22Rv1 (cell line): ENCODE measurements around the gene ELP1.

Experiments used
- H3K27ac ChIP-seq: fragments of 450-650 bp; 2 replicates; pipeline ENCODE4 v1.5.1; 2017
- ZFX ChIP-seq: fragments of 450-650 bp; IDR thresholded peaks from 2 replicates; pipeline ENCODE4 v1.6.1; 2017; ENCODE audit warnings: antibody characterized with exemption, borderline replicate concordance
- TF ChIP-seq, protein P1 (sequence below): fragments of 450-650 bp; IDR thresholded peaks from 2 replicates; pipeline ENCODE4 v1.5.1; 2017; ENCODE audit warnings: mild to moderate bottlenecking

Gene ELP1

DNA sequence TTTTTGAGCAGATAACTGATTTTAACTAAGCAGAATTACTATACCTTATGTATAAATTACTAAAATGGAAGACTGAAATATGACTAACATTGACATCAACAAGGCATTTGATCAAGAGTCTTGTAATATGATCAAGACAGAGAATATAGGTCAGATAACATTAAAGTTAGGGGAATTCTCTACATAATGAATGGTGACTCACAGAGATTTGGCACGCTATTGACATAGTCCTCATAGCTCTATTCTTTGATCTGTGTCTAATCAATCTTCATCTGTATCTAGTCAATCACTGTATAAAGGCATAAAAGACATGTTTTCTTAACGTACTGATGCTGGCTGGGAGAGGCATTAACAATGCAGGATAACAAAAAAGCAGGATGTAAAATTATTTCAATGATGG lies 17.7 kb upstream of the ELP1 start:
- no peak overlapping the region for H3K27ac ChIP-seq
- TF ChIP-seq ZFX, result no peak
- TF ChIP-seq, protein P1, sequence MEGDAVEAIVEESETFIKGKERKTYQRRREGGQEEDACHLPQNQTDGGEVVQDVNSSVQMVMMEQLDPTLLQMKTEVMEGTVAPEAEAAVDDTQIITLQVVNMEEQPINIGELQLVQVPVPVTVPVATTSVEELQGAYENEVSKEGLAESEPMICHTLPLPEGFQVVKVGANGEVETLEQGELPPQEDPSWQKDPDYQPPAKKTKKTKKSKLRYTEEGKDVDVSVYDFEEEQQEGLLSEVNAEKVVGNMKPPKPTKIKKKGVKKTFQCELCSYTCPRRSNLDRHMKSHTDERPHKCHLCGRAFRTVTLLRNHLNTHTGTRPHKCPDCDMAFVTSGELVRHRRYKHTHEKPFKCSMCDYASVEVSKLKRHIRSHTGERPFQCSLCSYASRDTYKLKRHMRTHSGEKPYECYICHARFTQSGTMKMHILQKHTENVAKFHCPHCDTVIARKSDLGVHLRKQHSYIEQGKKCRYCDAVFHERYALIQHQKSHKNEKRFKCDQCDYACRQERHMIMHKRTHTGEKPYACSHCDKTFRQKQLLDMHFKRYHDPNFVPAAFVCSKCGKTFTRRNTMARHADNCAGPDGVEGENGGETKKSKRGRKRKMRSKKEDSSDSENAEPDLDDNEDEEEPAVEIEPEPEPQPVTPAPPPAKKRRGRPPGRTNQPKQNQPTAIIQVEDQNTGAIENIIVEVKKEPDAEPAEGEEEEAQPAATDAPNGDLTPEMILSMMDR, result no peak

DNA sequence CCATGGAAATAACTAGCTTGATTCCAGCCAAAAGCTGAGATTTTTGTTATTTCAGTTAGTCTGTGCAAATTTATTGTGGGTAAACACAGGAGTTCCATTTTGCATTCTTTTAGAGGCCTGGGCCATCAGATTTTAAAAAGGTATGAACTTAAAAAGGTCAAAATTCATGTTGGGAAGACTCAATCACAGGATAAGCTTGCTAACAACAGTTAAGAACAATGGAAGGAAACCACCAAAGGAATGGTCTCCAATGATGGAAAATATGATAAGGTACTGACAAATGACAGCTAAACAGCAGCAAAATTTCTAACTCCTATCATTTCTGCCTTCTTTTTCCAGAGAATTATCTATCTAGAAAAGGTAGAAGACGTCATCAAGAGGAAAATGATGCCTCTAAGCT lies 16.2 kb upstream of the ELP1 start:
- no peak overlapping the region for H3K27ac ChIP-seq
- TF ChIP-seq, protein P1, result no peak
- no peak for TF ChIP-seq ZFX

DNA sequence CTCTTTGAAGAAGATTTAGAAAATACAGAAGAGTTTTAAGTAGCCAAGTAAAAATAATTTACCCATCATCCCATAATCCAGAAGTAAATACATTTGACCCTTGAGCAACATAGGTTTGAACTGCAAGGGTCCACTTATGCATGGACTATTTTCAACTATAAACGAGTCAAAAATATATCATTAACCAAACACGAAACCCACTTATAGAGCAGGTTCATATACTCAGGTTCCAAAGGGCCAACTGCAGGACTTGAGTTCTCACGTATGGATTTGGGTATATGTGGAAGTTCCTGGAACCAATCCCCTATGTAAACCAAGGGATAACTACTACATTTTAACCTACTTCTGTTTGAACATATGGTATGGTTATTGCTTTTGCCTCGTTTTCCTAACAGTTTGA lies 6.1 kb upstream of the ELP1 start:
- TF ChIP-seq ZFX, result no peak
- TF ChIP-seq, protein P1, result no peak
- H3K27ac ChIP-seq, result no peak overlapping the region

DNA sequence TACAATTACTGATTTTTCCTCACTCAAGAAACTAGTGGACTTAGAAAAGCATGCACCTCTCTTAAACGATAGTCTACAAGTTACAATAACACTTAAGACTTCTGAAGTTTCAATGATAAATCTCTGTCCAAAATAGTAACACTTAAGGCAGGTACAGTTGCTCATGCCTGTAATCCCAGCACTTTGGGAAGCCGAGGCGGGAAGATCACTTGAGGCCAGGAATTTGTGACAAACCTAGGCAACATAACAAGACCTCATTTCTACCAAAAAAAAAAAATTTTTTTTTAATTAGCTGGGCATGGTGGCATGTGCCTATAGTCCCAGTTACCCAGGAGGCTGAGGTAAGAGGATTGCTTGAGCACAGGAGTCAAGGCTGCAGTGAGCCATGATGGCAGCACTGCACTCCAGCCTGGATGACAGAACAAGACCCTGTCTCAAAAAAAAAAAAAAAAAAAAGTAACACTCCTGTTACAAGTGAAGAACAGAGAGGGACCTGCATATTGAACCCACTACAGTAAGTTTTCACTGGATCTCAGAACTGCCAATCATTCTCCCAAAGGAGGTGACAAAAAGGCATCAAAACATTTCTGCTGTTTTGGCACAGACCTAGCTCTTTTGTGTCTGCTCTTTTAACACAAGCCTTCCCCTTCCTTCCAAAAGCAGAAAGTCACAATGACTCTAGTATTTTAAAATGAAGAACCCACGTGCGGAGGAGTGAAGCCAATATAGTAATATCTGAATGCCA lies 3.8 kb upstream of the ELP1 start:
- no peak for TF ChIP-seq ZFX
- no peak overlapping the region for H3K27ac ChIP-seq

DNA sequence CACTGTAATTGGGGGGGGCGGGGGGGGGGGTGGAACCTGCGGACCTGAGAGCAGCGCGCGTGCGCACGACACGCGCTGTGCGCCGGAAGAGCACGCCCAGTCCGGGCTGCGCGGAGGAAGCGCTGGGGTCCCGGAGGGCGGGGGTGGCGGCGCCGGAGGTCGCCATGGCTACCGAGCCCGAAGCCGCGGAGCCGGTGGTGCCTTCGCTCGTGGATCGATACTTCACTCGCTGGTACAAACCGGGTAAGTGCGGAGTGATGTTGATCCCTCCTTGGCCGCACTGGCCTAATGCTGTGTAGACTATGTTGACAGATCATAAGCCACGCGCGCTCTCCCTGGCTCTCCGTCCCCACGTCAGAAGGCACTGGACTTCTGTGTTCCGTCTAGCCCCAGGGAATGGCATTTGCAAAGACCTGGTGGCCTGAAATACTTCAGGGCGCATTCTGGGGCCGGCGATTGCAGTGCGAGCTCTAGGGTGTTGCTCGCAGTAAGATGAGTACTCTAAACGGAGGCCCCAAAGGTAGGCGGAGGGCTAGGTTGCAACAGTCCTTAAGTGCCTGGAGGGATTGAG lies 484 bp upstream of the ELP1 start, which contains the start of gene ABITRAM:
ABITRAM (plus strand) TSS at position 78 of the 571 bp plus-strand sequence; CDS start at position 165, 87 bp downstream.
- peak within 1 kb of the TSS; percentile 86 for H3K27ac ChIP-seq
- no peak for TF ChIP-seq ZFX
- TF ChIP-seq, protein P1, result no peak

DNA sequence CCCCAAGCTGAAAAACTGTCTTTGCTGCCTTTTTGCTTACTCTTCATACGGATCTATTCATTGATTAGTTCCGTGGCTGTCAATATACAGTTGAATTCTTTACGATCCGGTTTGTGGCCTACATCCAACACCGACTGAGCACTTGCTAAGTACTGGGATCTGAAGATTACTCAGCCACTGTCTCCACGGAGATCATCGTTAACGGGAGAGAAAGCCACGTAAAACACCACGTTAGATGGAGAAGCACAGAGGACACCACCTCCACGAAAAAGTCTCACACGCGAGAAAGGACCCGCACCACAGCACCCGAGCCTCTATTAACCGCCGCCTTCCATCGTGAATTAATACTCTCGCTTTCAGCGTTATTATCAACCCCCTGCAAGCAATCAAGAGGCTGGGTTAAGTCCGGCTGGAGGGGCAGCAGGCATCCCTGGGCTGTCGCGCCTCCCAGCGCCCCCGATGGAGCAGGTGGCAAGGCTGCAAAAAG lies 650 bp downstream of the ELP1 start:
- TF ChIP-seq, protein P1, result no peak
- no peak for TF ChIP-seq ZFX
- peak overlapping the region; percentile 86 for H3K27ac ChIP-seq

DNA sequence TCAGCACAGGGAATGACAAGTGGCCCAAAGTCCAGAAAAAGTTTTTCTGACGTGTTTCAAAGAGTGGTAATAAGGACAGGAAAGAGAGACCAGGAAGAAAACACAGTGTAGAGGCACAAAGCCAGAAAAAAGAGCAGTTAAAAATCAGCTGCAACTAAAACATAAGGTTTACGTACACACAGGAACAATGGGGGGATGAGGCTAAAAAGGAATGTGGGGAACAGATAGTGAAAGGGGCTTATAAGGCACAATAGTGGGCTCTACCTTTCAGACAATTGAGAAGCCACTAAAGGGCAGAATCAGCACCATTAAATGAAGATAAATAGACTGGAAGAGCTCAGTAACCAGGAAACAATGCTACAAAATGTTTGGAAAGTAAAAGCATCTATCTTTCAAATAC lies 5.5 kb downstream of the ELP1 start:
- TF ChIP-seq, protein P1, result no peak
- no peak for TF ChIP-seq ZFX
- no peak overlapping the region for H3K27ac ChIP-seq
